H9 (cell line): ENCODE measurements around the gene FHIT. TPM values are rescaled to one million over a fixed set of nuclear protein-coding genes. Genes with fewer than 3 reads are reported as not detected.

ENCODE experiments used
- DNase-seq: peaks from one replicate; pipeline ENCODE4 v3.0.0-alpha.2; 2017
- H2AFZ ChIP-seq: one replicate; pipeline ENCODE4 v1.6.1; 2013; ENCODE audit warnings: mild to moderate bottlenecking, low read length, control low read depth, moderate library complexity
- H2AK5ac ChIP-seq: 2 replicates; pipeline ENCODE4 v1.6.1; 2013; ENCODE audit warnings: low read length, control low read depth, mixed read lengths; ENCODE audit not compliant: insufficient read length
- H2BK120ac ChIP-seq: one replicate; pipeline ENCODE4 v1.6.1; 2013; ENCODE audit warnings: low read depth, mild to moderate bottlenecking, low read length, control low read depth, inconsistent platforms; ENCODE audit not compliant: poor library complexity, severe bottlenecking
- H2BK12ac ChIP-seq: 2 replicates; pipeline ENCODE4 v1.6.1; 2013; ENCODE audit warnings: low read length, control low read depth, mixed read lengths, low read depth; ENCODE audit not compliant: insufficient read length
- H2BK15ac ChIP-seq: 2 replicates; pipeline ENCODE4 v1.6.1; 2013; ENCODE audit warnings: low read depth, low read length, control low read depth
- H2BK20ac ChIP-seq: one replicate; pipeline ENCODE4 v1.6.1; 2013; ENCODE audit warnings: low read depth, mild to moderate bottlenecking, low read length, control low read depth, inconsistent platforms; ENCODE audit not compliant: poor library complexity, severe bottlenecking
- H2BK5ac ChIP-seq: 2 replicates; pipeline ENCODE4 v1.6.1; 2013; ENCODE audit warnings: low read length, control low read depth, mixed read lengths; ENCODE audit not compliant: insufficient read length
- H3K14ac ChIP-seq: 2 replicates; pipeline ENCODE4 v1.6.1; 2013; ENCODE audit warnings: low read length, control low read depth; ENCODE audit not compliant: insufficient read depth
- H3K18ac ChIP-seq: 2 replicates; pipeline ENCODE4 v1.6.1; 2013; ENCODE audit warnings: low read depth, mild to moderate bottlenecking, mixed read lengths, low read length, control low read depth; ENCODE audit not compliant: insufficient read length
- H3K23ac ChIP-seq: 2 replicates; pipeline ENCODE4 v1.6.1; 2013; ENCODE audit warnings: low read length, control low read depth, mixed read lengths, low read depth; ENCODE audit not compliant: insufficient read length
- H3K23me2 ChIP-seq: 2 replicates; pipeline ENCODE4 v1.6.1; 2013; ENCODE audit warnings: low read depth, mild to moderate bottlenecking, mixed read lengths, low read length, control low read depth; ENCODE audit not compliant: insufficient read length, poor library complexity, severe bottlenecking
- H3K27ac ChIP-seq: 2 replicates; pipeline ENCODE4 v1.5.1; 2013; ENCODE audit warnings: low read length, control low read depth, mixed read lengths, low read depth; ENCODE audit not compliant: insufficient read length
- H3K27me3 ChIP-seq: 2 replicates; pipeline ENCODE4 v1.6.1; 2013; ENCODE audit warnings: low read length, control low read depth, inconsistent platforms; ENCODE audit not compliant: insufficient read depth
- H3K4ac ChIP-seq: 2 replicates; pipeline ENCODE4 v1.6.1; 2013; ENCODE audit warnings: low read depth, mild to moderate bottlenecking, control low read depth, inconsistent platforms, low read length, moderate library complexity
- H3K4me1 ChIP-seq: 2 replicates; pipeline ENCODE4 v1.6.1; 2013; ENCODE audit warnings: low read length, control low read depth, inconsistent platforms; ENCODE audit not compliant: insufficient read depth
- H3K4me2 ChIP-seq: 2 replicates; pipeline ENCODE4 v1.6.1; 2013; ENCODE audit warnings: low read length, control low read depth, mixed read lengths; ENCODE audit not compliant: insufficient read length, insufficient read depth
- H3K56ac ChIP-seq: 2 replicates; pipeline ENCODE4 v1.6.1; 2013; ENCODE audit warnings: low read depth, mild to moderate bottlenecking, mixed read lengths, low read length, control low read depth; ENCODE audit not compliant: insufficient read length
- H3K79me1 ChIP-seq: 2 replicates; pipeline ENCODE4 v1.6.1; 2013; ENCODE audit warnings: low read depth, mild to moderate bottlenecking, moderate library complexity, low read length, control low read depth, inconsistent platforms; ENCODE audit not compliant: insufficient read depth, poor library complexity, severe bottlenecking
- H3K79me2 ChIP-seq: 2 replicates; pipeline ENCODE4 v1.6.1; 2013; ENCODE audit warnings: low read length, control low read depth, inconsistent platforms; ENCODE audit not compliant: insufficient read depth
- H3K9ac ChIP-seq: 2 replicates; pipeline ENCODE4 v1.6.1; 2013; ENCODE audit warnings: low read length, control low read depth, mixed read lengths; ENCODE audit not compliant: insufficient read length; ENCODE audit errors: extremely low read depth
- H3K9me3 ChIP-seq: one replicate; pipeline ENCODE4 v1.6.1; 2013; ENCODE audit warnings: low read depth, low read length, inconsistent platforms; ENCODE audit not compliant: control insufficient read depth
- H3T11ph ChIP-seq: one replicate; pipeline ENCODE4 v1.6.1; 2013; ENCODE audit warnings: mild to moderate bottlenecking, low read length, control low read depth, inconsistent platforms
- H4K20me1 ChIP-seq: one replicate; pipeline ENCODE4 v1.6.1; 2013; ENCODE audit not compliant: control insufficient read depth, insufficient read length, insufficient read depth
- H4K5ac ChIP-seq: 2 replicates; pipeline ENCODE4 v1.6.1; 2013; ENCODE audit warnings: low read depth, mild to moderate bottlenecking, mixed read lengths, low read length, control low read depth; ENCODE audit not compliant: insufficient read length
- H4K8ac ChIP-seq: replicated peaks from 2 replicates; pipeline ENCODE4 v1.6.1; 2013; ENCODE audit warnings: low read length, control low read depth, mixed read lengths, low read depth; ENCODE audit not compliant: insufficient read length
- H4K91ac ChIP-seq: 2 replicates; pipeline ENCODE4 v1.6.1; 2013; ENCODE audit warnings: low read depth, mild to moderate bottlenecking, moderate library complexity, mixed read lengths, low read length, control low read depth; ENCODE audit not compliant: insufficient read length
- H3K27ac Mint-ChIP-seq, 3 experiments: 2 replicates in 2 of 3; 3 replicates in 1 of 3; pipeline ENCODE4 v1.8.0; 2020 to 2021; ENCODE audit warnings: mixed read lengths in 3 of 3, mild to moderate bottlenecking in 1 of 3, moderate library complexity in 1 of 3
- H3K27me3 Mint-ChIP-seq: 2 replicates; pipeline ENCODE4 v1.8.0; 2021; ENCODE audit warnings: low read depth, mild to moderate bottlenecking, moderate library complexity, mixed read lengths
- H3K36me3 Mint-ChIP-seq, 3 experiments: 2 replicates in 2 of 3; 3 replicates in 1 of 3; pipeline ENCODE4 v1.8.0; 2020 to 2021; ENCODE audit warnings: low read depth in 3 of 3, mixed read lengths in 3 of 3; ENCODE audit not compliant: insufficient read depth in 1 of 3
- H3K4me1 Mint-ChIP-seq, 2 experiments: 2 replicates each; pipeline ENCODE4 v1.8.0; 2020; ENCODE audit warnings: mixed read lengths in 2 of 2
- H3K4me3 Mint-ChIP-seq, 2 experiments: 2 replicates in 1 of 2; 3 replicates in 1 of 2; pipeline ENCODE4 v1.8.0; 2020 to 2021; ENCODE audit warnings: mild to moderate bottlenecking in 2 of 2, mixed read lengths in 2 of 2, moderate library complexity in 1 of 2
- H3K9me3 Mint-ChIP-seq, 2 experiments: 2 replicates in 1 of 2; 3 replicates in 1 of 2; pipeline ENCODE4 v1.8.0; 2020; ENCODE audit warnings: mild to moderate bottlenecking in 2 of 2, mixed read lengths in 2 of 2, moderate library complexity in 1 of 2
- WGBS: extraction: QIAGEN DNeasy Blood & Tissue Kit; methylation state at CpG from one replicate; pipeline ENCODE4 v1.1.7; 2013; ENCODE audit warnings: missing lambda C conversion rate, low lambda C conversion rate, mixed read lengths; ENCODE audit not compliant: insufficient read length; ENCODE audit errors: extremely low coverage; 5-methylcytosine and 5-hydroxymethylcytosine counted together
- total RNA-seq: library from RNA; stranded (reverse); gene quantifications from 2 replicates; pipeline ENCODE4 v1.2.1, GENCODE V29; 2021
- TF ChIP-seq, protein P1 (sequence below): fragments of 200-600 bp; sonication (generic); conservative IDR thresholded peaks from 3 replicates; pipeline ENCODE4 v1.8.0; 2021; ENCODE audit warnings: antibody characterized with exemption, mild to moderate bottlenecking

The FHIT gene
- total RNA-seq, 1 experiment from 2014 or later: 3.0 TPM

DNA sequence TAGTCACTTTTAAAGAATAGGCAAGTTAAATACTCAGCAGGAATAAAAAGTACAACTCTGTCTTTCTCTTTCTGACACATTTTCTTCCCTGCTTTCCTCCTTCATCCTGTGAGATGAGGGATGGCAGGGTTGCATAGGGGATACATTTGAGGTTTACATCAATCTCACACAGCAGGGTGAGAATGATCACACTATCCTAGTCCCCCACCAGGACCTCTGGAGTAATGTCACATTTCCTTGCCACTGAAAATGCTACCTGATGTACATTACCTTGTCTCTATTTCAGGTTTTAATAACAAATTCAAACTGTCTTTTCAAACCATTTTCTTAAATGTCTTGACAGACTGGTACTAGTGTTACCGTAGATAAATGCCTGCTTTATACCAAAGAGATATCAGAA lies 816.9 kb downstream of the FHIT start:
- Histone ChIP-seq H3K23me2 (no peaks in the 10 kb centered on the region), H2AK5ac (no peak overlapping the region), H3K9ac (no peak overlapping the region), H4K5ac (no peak overlapping the region), H4K91ac (no peak overlapping the region), H3K4me1 (no peaks in the 10 kb centered on the region), H2AFZ (no peak overlapping the region), H3K18ac (no peak overlapping the region), H2BK20ac (no peak overlapping the region), H4K8ac (no peak overlapping the region), H2BK15ac (no peak overlapping the region), H3K23ac (no peak overlapping the region), H4K20me1 (no peaks in the 10 kb centered on the region), H2BK5ac (no peak overlapping the region), H3K79me2 (0 out of 2 replicates have a peak, but pooled peaks cover 2% of the 10 kb centered on the region), H3K27me3 (no peaks in the 10 kb centered on the region), H3K14ac (no peak overlapping the region), H3T11ph (no peak overlapping the region), H3K27ac (no peak overlapping the region), H3K56ac (no peak overlapping the region), H3K79me1 (no peaks in the 10 kb centered on the region), H2BK120ac (no peak overlapping the region), H3K4me2 (no peak overlapping the region), H2BK12ac (no peak overlapping the region), H3K9me3 (no peaks in the 10 kb centered on the region), H3K4ac (no peak overlapping the region)
- H3K4me3 Mint-ChIP-seq: no peak overlapping the region
- DNase-seq: no peak
- TF ChIP-seq, protein P1, sequence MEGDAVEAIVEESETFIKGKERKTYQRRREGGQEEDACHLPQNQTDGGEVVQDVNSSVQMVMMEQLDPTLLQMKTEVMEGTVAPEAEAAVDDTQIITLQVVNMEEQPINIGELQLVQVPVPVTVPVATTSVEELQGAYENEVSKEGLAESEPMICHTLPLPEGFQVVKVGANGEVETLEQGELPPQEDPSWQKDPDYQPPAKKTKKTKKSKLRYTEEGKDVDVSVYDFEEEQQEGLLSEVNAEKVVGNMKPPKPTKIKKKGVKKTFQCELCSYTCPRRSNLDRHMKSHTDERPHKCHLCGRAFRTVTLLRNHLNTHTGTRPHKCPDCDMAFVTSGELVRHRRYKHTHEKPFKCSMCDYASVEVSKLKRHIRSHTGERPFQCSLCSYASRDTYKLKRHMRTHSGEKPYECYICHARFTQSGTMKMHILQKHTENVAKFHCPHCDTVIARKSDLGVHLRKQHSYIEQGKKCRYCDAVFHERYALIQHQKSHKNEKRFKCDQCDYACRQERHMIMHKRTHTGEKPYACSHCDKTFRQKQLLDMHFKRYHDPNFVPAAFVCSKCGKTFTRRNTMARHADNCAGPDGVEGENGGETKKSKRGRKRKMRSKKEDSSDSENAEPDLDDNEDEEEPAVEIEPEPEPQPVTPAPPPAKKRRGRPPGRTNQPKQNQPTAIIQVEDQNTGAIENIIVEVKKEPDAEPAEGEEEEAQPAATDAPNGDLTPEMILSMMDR: no peak
- no CpG with 5 or more reads among the region's 1 CpG for WGBS
- H3K27ac Mint-ChIP-seq: no peak overlapping the region
- H3K4me1 Mint-ChIP-seq: peaks cover 7 to 10% of the 10 kb centered on the region in 2 experiments
- H3K9me3 Mint-ChIP-seq: no peaks in the 10 kb centered on the region
- H3K27me3 Mint-ChIP-seq: no peaks in the 10 kb centered on the region
- H3K36me3 Mint-ChIP-seq: no peaks in the 10 kb centered on the region
